HEK293 (cell line): ENCODE measurements around the gene SLC12A3.

Source experiments
- CTCF ChIA-PET: fragments of 350-600 bp; formaldehyde crosslinking; extraction: SDS; loops from one replicate; lab custom pipeline; 2021; ENCODE audit warnings: antibody characterized with exemption; lab: Yijun Ruan, JAX
- POLR2A ChIA-PET: fragments of 300-600 bp; formaldehyde crosslinking; extraction: SDS; loops from one replicate; lab custom pipeline; 2020; ENCODE audit warnings: antibody characterized with exemption, inconsistent platforms; lab: Yijun Ruan, JAX
- H3K27ac ChIP-seq: fragments of 200-500 bp; sonication (Bioruptor generic); 2 replicates; pipeline ENCODE4 v1.5.1; 2014; ENCODE audit warnings: low read depth, low read length, control low read depth, inconsistent platforms; ENCODE audit errors: extremely low read depth
- H3K36me3 ChIP-seq, 2 experiments: fragments of 200-500 bp in 1 of 2; sonication (Bioruptor generic) in 1 of 2; 1 replicate in 1 of 2; 2 replicates in 1 of 2; pipeline ENCODE4 v1.5.1; 2014 to 2017; ENCODE audit warnings: inconsistent platforms in 2 of 2, low read length in 2 of 2; ENCODE audit not compliant: control insufficient read depth in 2 of 2, insufficient read depth in 1 of 2
- H3K4me1 ChIP-seq: fragments of 200-500 bp; sonication (Bioruptor generic); 2 replicates; pipeline ENCODE4 v1.5.1; 2014; ENCODE audit warnings: mild to moderate bottlenecking, low read length, inconsistent platforms; ENCODE audit not compliant: control insufficient read depth, insufficient read depth
- H3K4me3 ChIP-seq: 2 replicates; pipeline ENCODE4 v1.5.1; 2011; ENCODE audit warnings: low read depth, mild to moderate bottlenecking, control low read depth, low read length, moderate library complexity
- H3K9me3 ChIP-seq: fragments of 200-500 bp; sonication (Bioruptor generic); 2 replicates; pipeline ENCODE4 v1.5.1; 2014; ENCODE audit warnings: low read depth, low read length, inconsistent platforms; ENCODE audit not compliant: control insufficient read depth, insufficient read depth
- GFI1B ChIP-seq: fragments of 450-650 bp; formaldehyde crosslinking; IDR thresholded peaks from 2 replicates; pipeline ENCODE4 v1.5.1; 2016; ENCODE audit warnings: missing biosample characterization, missing genetic modification characterization
- HOXA7 ChIP-seq: sonication (generic); formaldehyde crosslinking; IDR thresholded peaks from 2 replicates; pipeline ENCODE4 v1.8.1; 2022; ENCODE audit warnings: missing genetic modification reagents, borderline replicate concordance
- KLF8 ChIP-seq: fragments of 450-650 bp; formaldehyde crosslinking; IDR thresholded peaks from 2 replicates; pipeline ENCODE4 v1.5.1; 2016; ENCODE audit warnings: missing biosample characterization, missing genetic modification characterization
- KLF9 ChIP-seq: fragments of 450-650 bp; formaldehyde crosslinking; IDR thresholded peaks from 2 replicates; pipeline ENCODE4 v1.5.1; 2016; ENCODE audit warnings: missing biosample characterization, missing genetic modification characterization, low read depth
- PRDM1 ChIP-seq: fragments of 450-650 bp; formaldehyde crosslinking; IDR thresholded peaks from 2 replicates; pipeline ENCODE4; 2016; ENCODE audit warnings: missing biosample characterization, missing genetic modification characterization
- RBAK ChIP-seq: fragments of 450-650 bp; formaldehyde crosslinking; IDR thresholded peaks from 2 replicates; pipeline ENCODE4 v1.5.1; 2016; ENCODE audit warnings: missing biosample characterization, missing genetic modification characterization
- TRIM28 ChIP-seq: IDR thresholded peaks from 2 replicates; pipeline ENCODE4 v1.6.1; 2011; ENCODE audit warnings: low read length, control low read depth, borderline replicate concordance
- ZBTB10 ChIP-seq: fragments of 450-650 bp; formaldehyde crosslinking; IDR thresholded peaks from 2 replicates; pipeline ENCODE4 v1.5.1; 2016; ENCODE audit warnings: missing biosample characterization, missing genetic modification characterization
- ZNF10 ChIP-seq: fragments of 450-650 bp; formaldehyde crosslinking; IDR thresholded peaks from 2 replicates; pipeline ENCODE4 v1.5.1; 2017; ENCODE audit warnings: missing biosample characterization, missing genetic modification characterization
- ZNF112 ChIP-seq: fragments of 450-650 bp; formaldehyde crosslinking; IDR thresholded peaks from 2 replicates; pipeline ENCODE4 v1.5.0; 2017; ENCODE audit warnings: missing biosample characterization, missing genetic modification characterization
- ZNF175 ChIP-seq: fragments of 450-650 bp; formaldehyde crosslinking; IDR thresholded peaks from 2 replicates; pipeline ENCODE4 v1.5.1; 2016; ENCODE audit warnings: missing biosample characterization, missing genetic modification characterization
- ZNF19 ChIP-seq: fragments of 450-650 bp; formaldehyde crosslinking; IDR thresholded peaks from 2 replicates; pipeline ENCODE4; 2016; ENCODE audit warnings: missing biosample characterization, missing genetic modification characterization, low read depth
- ZNF2 ChIP-seq: fragments of 450-650 bp; formaldehyde crosslinking; IDR thresholded peaks from 2 replicates; pipeline ENCODE4 v1.5.1; 2016; ENCODE audit warnings: missing biosample characterization, missing genetic modification characterization
- ZNF214 ChIP-seq: fragments of 450-650 bp; formaldehyde crosslinking; IDR thresholded peaks from 2 replicates; pipeline ENCODE4 v1.5.1; 2017; ENCODE audit warnings: missing biosample characterization, mild to moderate bottlenecking, missing genetic modification characterization, borderline replicate concordance
- ZNF23 ChIP-seq: fragments of 450-650 bp; formaldehyde crosslinking; IDR thresholded peaks from 2 replicates; pipeline ENCODE4 v1.5.1; 2016; ENCODE audit warnings: missing biosample characterization, missing genetic modification characterization, borderline replicate concordance
- ZNF280C ChIP-seq: fragments of 450-650 bp; formaldehyde crosslinking; IDR thresholded peaks from 2 replicates; pipeline ENCODE4 v1.5.1; 2016; ENCODE audit warnings: missing biosample characterization, missing genetic modification characterization
- ZNF280D ChIP-seq: fragments of 450-650 bp; formaldehyde crosslinking; IDR thresholded peaks from 2 replicates; pipeline ENCODE4 v1.5.1; 2016; ENCODE audit warnings: missing biosample characterization, missing genetic modification characterization
- ZNF302 ChIP-seq: fragments of 450-650 bp; formaldehyde crosslinking; IDR thresholded peaks from 2 replicates; pipeline ENCODE4 v1.5.1; 2016; ENCODE audit warnings: missing biosample characterization, missing genetic modification characterization, low read depth
- ZNF585B ChIP-seq: fragments of 450-650 bp; formaldehyde crosslinking; IDR thresholded peaks from 2 replicates; pipeline ENCODE4 v1.5.1; 2016; ENCODE audit warnings: missing biosample characterization, missing genetic modification characterization
- ZNF660 ChIP-seq: fragments of 450-650 bp; IDR thresholded peaks from 2 replicates; pipeline ENCODE4 v1.5.1; 2018; ENCODE audit warnings: missing biosample characterization, mild to moderate bottlenecking, missing genetic modification characterization
- ZNF785 ChIP-seq: fragments of 450-650 bp; formaldehyde crosslinking; IDR thresholded peaks from 2 replicates; pipeline ENCODE4 v1.5.1; 2016; ENCODE audit warnings: missing biosample characterization, missing genetic modification characterization
- ZSCAN16 ChIP-seq: fragments of 450-650 bp; formaldehyde crosslinking; IDR thresholded peaks from 2 replicates; pipeline ENCODE4 v1.5.1; 2016; ENCODE audit warnings: missing biosample characterization, missing genetic modification characterization
- ZXDB ChIP-seq: fragments of 450-650 bp; formaldehyde crosslinking; IDR thresholded peaks from 2 replicates; pipeline ENCODE4 v1.5.1; 2016; ENCODE audit warnings: missing biosample characterization, missing genetic modification characterization
- TF ChIP-seq, protein P1 (sequence below): fragments of 450-650 bp; formaldehyde crosslinking; IDR thresholded peaks from 2 replicates; pipeline ENCODE4 v1.5.1; 2016; ENCODE audit warnings: missing biosample characterization, missing genetic modification characterization, low read depth

SLC12A3 gene

GRCh38 chr16:56953006-56953405 is 88.0 kb downstream of the SLC12A3 start:
- Histone ChIP-seq H3K4me1 (no peaks in the 10 kb centered on the region), H3K4me3 (no peak overlapping the region), H3K27ac (no peak overlapping the region), H3K9me3 (no peaks in the 10 kb centered on the region), H3K36me3 (no peaks in the 10 kb centered on the region)
- ChIA-PET CTCF (interaction anchor here (0.8 to 4.5 kb wide), 7 partner anchors 9 to 251 kb away, joined by 3 to 24 read pairs (median 3); partner anchors contain the start of gene CETP), POLR2A (interaction anchor here (0.5 kb wide), 1 partner anchor 16 kb away, joined by 3 read pairs; no protein-coding TSS in a partner anchor)
- no peak for TF ChIP-seq PRDM1 (tag by site-specific recombination)
- TF ChIP-seq ZBTB10 (tag by site-specific recombination) = no peak
- TF ChIP-seq ZXDB = no peak
- no peak for TF ChIP-seq ZNF660

- Histone ChIP-seq H3K27ac (no peak overlapping the region), H3K4me3 (no peak overlapping the region), H3K4me1 (no peaks in the 10 kb centered on the region)
- CTCF ChIA-PET = interaction anchor here (4.5 kb wide), 1 partner anchor 9 kb away, joined by 24 read pairs; no protein-coding TSS in a partner anchor
- POLR2A ChIA-PET = no interaction called here
- TF ChIP-seq, protein P1, sequence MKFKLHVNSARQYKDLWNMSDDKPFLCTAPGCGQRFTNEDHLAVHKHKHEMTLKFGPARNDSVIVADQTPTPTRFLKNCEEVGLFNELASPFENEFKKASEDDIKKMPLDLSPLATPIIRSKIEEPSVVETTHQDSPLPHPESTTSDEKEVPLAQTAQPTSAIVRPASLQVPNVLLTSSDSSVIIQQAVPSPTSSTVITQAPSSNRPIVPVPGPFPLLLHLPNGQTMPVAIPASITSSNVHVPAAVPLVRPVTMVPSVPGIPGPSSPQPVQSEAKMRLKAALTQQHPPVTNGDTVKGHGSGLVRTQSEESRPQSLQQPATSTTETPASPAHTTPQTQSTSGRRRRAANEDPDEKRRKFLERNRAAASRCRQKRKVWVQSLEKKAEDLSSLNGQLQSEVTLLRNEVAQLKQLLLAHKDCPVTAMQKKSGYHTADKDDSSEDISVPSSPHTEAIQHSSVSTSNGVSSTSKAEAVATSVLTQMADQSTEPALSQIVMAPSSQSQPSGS (tag by site-specific recombination) = no peak
- TF ChIP-seq GFI1B (tag by site-specific recombination) (no peak), HOXA7 (CRISPR knock-in tag) (no peak), ZNF2 (tag by site-specific recombination) (no peak), ZNF585B (tag by site-specific recombination) (no peak), RBAK (tag by site-specific recombination) (no peak), ZNF302 (no peak), ZNF19 (tag by site-specific recombination) (no peak), KLF9 (tag by site-specific recombination) (no peak), ZNF214 (no peak), ZNF785 (tag by site-specific recombination) (no peak), KLF8 (no peak), ZNF280C (no peak), ZNF23 (tag by site-specific recombination) (no peak), ZNF280D (no peak), ZNF112 (tag by site-specific recombination) (no peak), ZNF175 (no peak), ZSCAN16 (tag by site-specific recombination) (no peak), ZNF10 (tag by site-specific recombination) (no peak), TRIM28 (no peak)
- TF ChIP-seq, all 188 proteins: peak for 0
- H3K36me3 ChIP-seq = no peaks in the 10 kb centered on the region
- no peaks in the 10 kb centered on the region for H3K9me3 ChIP-seq
Observed at GRCh38 chr16:56956076-56956475, 91.1 kb downstream of the SLC12A3 start.
